Glutamatergic neuron (in vitro differentiated cells): ENCODE data around the gene CRYBG3. TPM values are rescaled to one million over a fixed set of nuclear protein-coding genes. Genes with fewer than 3 reads are reported as not detected.
A peak's percentile ranks its signal among the peaks of the same experiment; 100 is the strongest.
"Not testable (repeated sequence)": the region's sequence is repeated elsewhere in the genome, so short reads cannot be mapped to it uniquely, and the experiment has no call there.

Experiments used
- DNase-seq: peaks from one replicate; pipeline ENCODE4 v3.0.0; 2022
- H3K27ac Mint-ChIP-seq: one replicate; pipeline ENCODE4 v1.8.0; 2020; ENCODE audit warnings: mild to moderate bottlenecking, mixed read lengths, inconsistent platforms; ENCODE audit not compliant: unreplicated experiment
- H3K27me3 Mint-ChIP-seq: one replicate; pipeline ENCODE4 v1.8.0; 2020; ENCODE audit warnings: mild to moderate bottlenecking, moderate library complexity, mixed read lengths, inconsistent platforms; ENCODE audit not compliant: unreplicated experiment
- H3K36me3 Mint-ChIP-seq: one replicate; pipeline ENCODE4 v1.8.0; 2020; ENCODE audit warnings: mild to moderate bottlenecking, mixed read lengths, inconsistent platforms; ENCODE audit not compliant: unreplicated experiment
- H3K4me1 Mint-ChIP-seq: one replicate; pipeline ENCODE4 v1.8.0; 2020; ENCODE audit warnings: mild to moderate bottlenecking, low read depth, mixed read lengths, inconsistent platforms; ENCODE audit not compliant: unreplicated experiment
- H3K4me3 Mint-ChIP-seq: one replicate; pipeline ENCODE4 v1.8.0; 2020; ENCODE audit warnings: mild to moderate bottlenecking, mixed read lengths, inconsistent platforms; ENCODE audit not compliant: unreplicated experiment
- H3K9me3 Mint-ChIP-seq: one replicate; pipeline ENCODE4 v1.8.0; 2020; ENCODE audit warnings: mild to moderate bottlenecking, moderate library complexity, mixed read lengths, inconsistent platforms; ENCODE audit not compliant: unreplicated experiment
- CTCF ChIP-seq: fragments of 200-600 bp; sonication (generic); IDR thresholded peaks from one replicate; pipeline ENCODE4 v1.5.0; 2021; ENCODE audit not compliant: partially characterized antibody, unreplicated experiment
- total RNA-seq: library from RNA; stranded (reverse); fragmentation: NEBNext Ultra II Directional; extraction: Animal tissue kit (Norgen Biotek cat#: 25700); gene quantifications from one replicate; pipeline ENCODE4 v1.2.1, GENCODE V29; 2021; ENCODE audit not compliant: unreplicated experiment

The CRYBG3 gene
- total RNA-seq, 1 donor from 2014 or later: 89.5 TPM

DNA sequence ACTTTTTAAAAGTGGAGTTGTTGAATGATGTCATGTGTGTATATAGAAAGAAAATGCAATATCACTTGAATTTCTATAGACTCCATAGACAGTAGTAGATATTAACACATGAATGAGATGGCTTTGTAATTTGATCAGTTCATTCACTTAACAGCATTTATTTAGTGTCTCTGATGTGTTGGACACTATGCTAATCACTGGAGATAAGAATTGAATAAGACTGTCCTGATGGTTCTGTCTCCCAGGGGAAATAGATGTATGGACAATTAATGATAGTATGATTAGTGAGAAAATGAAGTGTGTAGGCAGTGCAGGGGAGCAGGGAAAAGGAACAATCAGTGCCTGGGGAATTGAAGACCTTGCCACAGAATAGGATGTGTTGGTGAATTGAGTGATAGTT lies 77.5 kb downstream of the CRYBG3 start:
- Mint-ChIP-seq H3K27ac (peak overlapping the region; percentile 17), H3K9me3 (peaks cover 3% of the 10 kb centered on the region), H3K27me3 (peaks cover 6% of the 10 kb centered on the region), H3K36me3 (peaks cover 5% of the 10 kb centered on the region), H3K4me3 (no peak overlapping the region), H3K4me1 (peaks cover 13% of the 10 kb centered on the region)
- no peak for TF ChIP-seq CTCF
- DNase-seq: no peak

DNA sequence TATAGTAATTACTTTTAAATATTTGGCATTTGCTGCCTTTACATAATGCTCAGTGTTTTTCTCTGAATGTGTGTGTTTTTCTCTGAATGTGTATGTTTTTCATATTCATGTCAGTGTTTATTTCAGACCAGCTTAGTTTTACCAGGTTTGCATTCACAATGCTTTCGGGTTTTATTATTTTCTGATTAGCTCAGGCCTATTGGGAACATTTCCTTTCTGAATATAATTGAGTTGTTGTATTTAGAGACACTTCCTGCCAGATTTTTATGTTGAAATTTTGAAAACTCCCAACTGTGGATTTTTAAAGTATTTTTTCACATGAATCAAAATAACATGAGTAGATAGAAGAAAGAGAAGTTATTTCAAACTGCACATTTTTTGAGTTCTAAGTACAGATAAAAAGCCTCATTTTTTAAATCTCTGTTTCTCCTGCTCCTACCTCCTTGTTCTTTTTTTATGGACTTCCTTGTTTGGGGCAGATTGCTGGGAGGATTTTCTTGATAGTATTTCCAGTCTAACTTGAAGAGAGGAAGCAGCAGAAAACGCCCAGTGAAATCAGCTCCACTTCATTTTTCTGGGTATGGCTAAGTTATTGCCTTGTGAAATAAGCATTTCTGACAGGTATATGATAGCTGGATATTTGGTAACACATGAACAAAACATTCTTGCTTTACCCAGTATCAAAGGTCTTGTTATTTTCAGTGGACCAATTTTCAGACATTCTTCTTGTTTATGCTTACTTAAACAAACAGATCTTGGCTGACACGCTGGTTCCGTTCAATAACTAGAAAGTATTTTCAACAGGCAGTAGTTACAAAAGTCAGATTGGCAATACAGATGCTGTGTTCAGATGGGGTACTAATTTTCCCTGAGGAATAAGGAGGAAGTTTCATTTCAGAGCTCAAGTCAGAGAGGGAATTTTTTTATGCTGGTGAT lies 79.8 kb downstream of the CRYBG3 start:
- TF ChIP-seq CTCF: no peak
- H3K4me3 Mint-ChIP-seq: no peak overlapping the region
- no peak overlapping the region for H3K27ac Mint-ChIP-seq
- DNase-seq: no peak
- peaks cover 3% of the 10 kb centered on the region for H3K9me3 Mint-ChIP-seq
- H3K27me3 Mint-ChIP-seq: peaks cover 5% of the 10 kb centered on the region
- peaks cover 5% of the 10 kb centered on the region for H3K36me3 Mint-ChIP-seq
- H3K4me1 Mint-ChIP-seq: peaks cover 13% of the 10 kb centered on the region

- not testable (repeated sequence) for H3K36me3 Mint-ChIP-seq, DNase-seq, H3K9me3 Mint-ChIP-seq, H3K27me3 Mint-ChIP-seq, H3K27ac Mint-ChIP-seq, H3K4me3 Mint-ChIP-seq
- H3K4me1 Mint-ChIP-seq: peaks cover 11% of the 10 kb centered on the region
Measured at GRCh38 chr3:97909830-97910229, 88.0 kb downstream of the CRYBG3 start.

GRCh38 chr3:97910236-97910831 lies 88.5 kb downstream of the CRYBG3 start:
- not testable (repeated sequence) for H3K9me3 Mint-ChIP-seq, DNase-seq

GRCh38 chr3:97910931-97911351 lies 89.1 kb downstream of the CRYBG3 start:
- DNase-seq: no peak
- no peaks in the 10 kb centered on the region for H3K9me3 Mint-ChIP-seq
- peaks cover 11% of the 10 kb centered on the region for H3K4me1 Mint-ChIP-seq
- H3K36me3 Mint-ChIP-seq: no peaks in the 10 kb centered on the region
- no peak for TF ChIP-seq CTCF
- H3K4me3 Mint-ChIP-seq: peak overlapping the region; percentile 38
- H3K27me3 Mint-ChIP-seq: peaks cover 2% of the 10 kb centered on the region
- peak overlapping the region; percentile 69 for H3K27ac Mint-ChIP-seq

More at GRCh38 chr3:97910236-97910831, 88.5 kb downstream of the CRYBG3 start:
- Mint-ChIP-seq H3K27ac (peak overlapping the region; percentile 69), H3K4me3 (peak overlapping the region; percentile 38), H3K4me1 (peaks cover 11% of the 10 kb centered on the region)
- not testable (repeated sequence) for H3K27me3 Mint-ChIP-seq, H3K36me3 Mint-ChIP-seq

DNA sequence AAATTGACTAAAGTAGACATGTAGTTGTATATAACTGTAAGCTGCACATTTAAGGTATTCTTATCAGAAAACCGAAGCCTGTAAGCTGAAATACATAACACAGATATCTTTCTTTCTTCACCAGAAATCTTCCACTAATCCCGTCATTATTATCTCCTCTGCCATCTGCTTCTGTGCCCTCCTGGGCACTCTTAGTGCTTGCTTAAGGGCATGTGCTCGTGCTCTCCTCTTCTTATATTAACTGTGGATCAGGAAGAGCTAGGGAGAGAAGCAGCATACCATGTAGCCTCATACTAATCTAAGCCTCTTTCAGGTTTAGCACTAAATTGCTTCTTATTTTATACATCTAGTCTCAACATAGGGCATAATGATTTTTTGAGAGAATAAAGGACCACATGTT lies 89.6 kb downstream of the CRYBG3 start:
- no peak overlapping the region for H3K4me3 Mint-ChIP-seq
- H3K4me1 Mint-ChIP-seq: peaks cover 13% of the 10 kb centered on the region
- H3K27me3 Mint-ChIP-seq: peaks cover 2% of the 10 kb centered on the region
- DNase-seq: no peak
- TF ChIP-seq CTCF: no peak
- no peaks in the 10 kb centered on the region for H3K36me3 Mint-ChIP-seq
- H3K27ac Mint-ChIP-seq: peak overlapping the region; percentile 69
- no peaks in the 10 kb centered on the region for H3K9me3 Mint-ChIP-seq
